SK-N-SH treated with all-trans-retinoic acid at 6 μM for 48 hours (cell line): ENCODE measurements around the gene RRAD.

Source experiments
- ARNTL ChIP-seq: fragments of 450-650 bp; formaldehyde crosslinking; IDR thresholded peaks from 2 replicates; pipeline ENCODE4 v1.5.0; 2020; ENCODE audit warnings: low read depth, mild to moderate bottlenecking, moderate library complexity, borderline replicate concordance
- CREB5 ChIP-seq: fragments of 250-450 bp; sonication (Bioruptor Pico); IDR thresholded peaks from 2 replicates; pipeline ENCODE4 v1.5.1; 2020; ENCODE audit warnings: low read depth, mild to moderate bottlenecking, moderate library complexity
- PPARA ChIP-seq: fragments of 250-450 bp; sonication (Bioruptor Pico); IDR thresholded peaks from 2 replicates; pipeline ENCODE4 v1.5.0; 2020; ENCODE audit warnings: mild to moderate bottlenecking, borderline replicate concordance
- TCF4 ChIP-seq: fragments of 250-450 bp; sonication (Bioruptor Pico); IDR thresholded peaks from 2 replicates; pipeline ENCODE4 v1.8.0; 2021; ENCODE audit warnings: mild to moderate bottlenecking, moderate library complexity, borderline replicate concordance
- ZFP3 ChIP-seq: fragments of 250-450 bp; sonication (Bioruptor Pico); IDR thresholded peaks from 2 replicates; pipeline ENCODE4 v1.5.0; 2020; ENCODE audit warnings: mild to moderate bottlenecking, moderate library complexity
- ZFP30 ChIP-seq: fragments of 450-650 bp; formaldehyde crosslinking; IDR thresholded peaks from 2 replicates; pipeline ENCODE4 v1.5.0; 2022; ENCODE audit warnings: mild to moderate bottlenecking, moderate library complexity
- ZNF70 ChIP-seq: fragments of 450-650 bp; formaldehyde crosslinking; IDR thresholded peaks from 2 replicates; pipeline ENCODE4 v1.5.0; 2020; ENCODE audit warnings: mild to moderate bottlenecking, moderate library complexity

- TF ChIP-seq ARNTL (no peak), ZNF70 (no peak), PPARA (CRISPR knock-in tag) (no peak), CREB5 (no peak), ZFP3 (CRISPR knock-in tag) (no peak), ZFP30 (CRISPR knock-in tag) (no peak), TCF4 (CRISPR knock-in tag) (no peak)
Measured at GRCh38 chr16:66961065-66961744, 35.9 kb upstream of the RRAD start, which contains the start of gene CES3.
